HG03342 (cell line): ENCODE measurements around the gene TMEM38A.
"Not testable (repeated sequence)": the region's sequence is repeated elsewhere in the genome, so short reads cannot be mapped to it uniquely, and the experiment has no call there.

Experiments used
- ATAC-seq: cut with Tn5 transposase; IDR thresholded peaks from one replicate; pipeline ENCODE4 v1.9.1; 2021; ENCODE audit warnings: mild to moderate bottlenecking, moderate library complexity; ENCODE audit not compliant: unreplicated experiment

The TMEM38A gene

DNA sequence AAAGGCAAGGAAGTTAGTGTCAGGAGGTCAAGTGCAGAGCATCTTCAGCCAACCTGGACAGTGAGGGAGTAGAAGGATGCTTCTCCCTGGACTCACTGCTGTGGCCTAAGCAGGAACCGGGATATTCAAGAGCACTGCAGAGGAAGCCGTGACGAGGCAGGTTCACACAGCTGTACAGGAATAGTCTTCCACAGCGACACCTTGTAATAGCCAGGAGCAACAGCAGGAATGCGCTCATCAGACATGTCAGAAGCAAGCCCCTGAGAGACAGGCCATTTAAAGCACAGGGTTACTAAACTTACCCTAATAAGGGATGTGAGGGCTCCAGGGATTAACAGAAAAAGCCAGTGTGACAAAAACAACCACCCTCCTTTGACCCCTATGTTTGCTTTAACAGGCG is 29.5 kb upstream of the TMEM38A start:
- ATAC-seq, result no peak

DNA sequence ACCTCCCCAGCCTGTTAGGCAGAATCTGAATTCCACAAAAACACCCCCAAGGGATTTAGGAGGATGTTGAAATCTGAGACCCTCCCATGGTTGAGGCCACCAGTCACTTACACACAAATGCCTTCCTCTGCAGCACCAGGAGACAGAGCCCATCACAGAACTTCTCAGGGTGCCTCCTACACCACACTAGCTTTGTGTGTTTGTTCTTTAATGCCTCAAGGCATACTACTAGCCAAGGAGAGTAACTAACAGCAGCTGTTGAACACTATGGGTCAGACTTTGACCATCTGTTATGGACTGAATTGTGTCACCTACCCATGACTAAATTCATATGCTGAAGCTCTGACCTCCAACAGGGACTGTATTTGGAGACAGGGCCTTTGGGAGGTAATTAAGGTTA is 23.4 kb upstream of the TMEM38A start:
- no peak for ATAC-seq

DNA sequence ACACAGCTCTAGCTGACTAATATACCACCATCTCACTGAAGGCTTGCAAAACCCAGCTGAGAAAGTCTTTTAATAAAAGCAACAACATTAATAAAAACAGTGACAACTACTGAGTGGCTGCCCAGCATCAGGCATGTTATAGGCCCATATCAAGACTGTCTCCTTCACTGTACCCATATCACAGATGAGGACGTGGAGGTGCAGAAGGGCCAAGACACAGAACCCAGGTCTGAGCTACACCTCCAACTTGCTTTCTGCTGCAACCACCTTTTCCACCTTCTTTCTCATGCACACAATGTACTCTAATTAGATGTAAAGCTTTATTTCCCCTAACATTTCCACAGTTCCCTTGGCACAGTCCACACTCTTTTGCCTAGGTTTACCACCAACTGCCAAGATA is 22.3 kb upstream of the TMEM38A start:
- no peak for ATAC-seq

DNA sequence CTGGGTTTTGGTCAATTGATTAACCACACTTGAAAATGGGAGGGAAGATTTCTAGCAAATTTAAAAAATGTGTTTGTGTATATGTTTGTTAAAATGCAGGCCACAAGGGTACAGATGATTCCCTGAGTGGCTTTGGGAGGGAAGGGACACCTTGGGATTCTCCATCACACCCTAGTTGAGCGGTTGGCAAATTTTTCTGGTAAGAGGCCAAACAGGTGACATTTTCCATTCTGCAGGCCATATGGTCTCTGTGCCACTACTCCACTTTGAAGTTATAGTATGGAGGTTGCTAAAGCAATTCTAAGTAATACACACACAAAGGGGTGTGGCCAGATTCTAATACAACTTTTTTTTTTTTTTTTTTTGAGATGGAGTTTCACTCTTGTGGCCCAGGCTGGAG is 20.0 kb upstream of the TMEM38A start:
- ATAC-seq, result no peak

DNA sequence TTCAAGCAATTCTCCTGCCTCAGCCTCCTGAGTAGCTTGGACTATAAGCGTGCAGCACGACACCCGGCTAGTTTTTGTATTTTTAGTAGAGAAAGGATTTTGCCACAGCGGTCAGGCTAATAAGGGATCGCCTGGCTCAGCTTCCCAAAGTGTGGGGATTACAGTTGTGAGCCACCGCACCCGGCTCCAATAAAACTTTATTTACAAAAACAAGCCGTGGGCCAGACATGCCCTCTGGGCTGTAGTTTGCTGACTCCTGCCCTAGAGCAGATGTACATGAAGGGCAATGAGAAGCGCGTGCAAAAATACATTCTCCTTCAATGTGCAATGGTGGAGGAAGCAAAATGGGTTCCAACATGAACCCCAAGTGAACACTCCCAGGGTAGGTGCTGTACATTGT is 19.2 kb upstream of the TMEM38A start:
- ATAC-seq, result no peak

- ATAC-seq, result no peak
Observed at GRCh38 chr19:16645140-16645539, 15.8 kb upstream of the TMEM38A start.

- ATAC-seq, result no peak
Observed at GRCh38 chr19:16649734-16650133, 11.2 kb upstream of the TMEM38A start.

GRCh38 chr19:16650821-16651220 is 10.1 kb upstream of the TMEM38A start:
- no peak for ATAC-seq

DNA sequence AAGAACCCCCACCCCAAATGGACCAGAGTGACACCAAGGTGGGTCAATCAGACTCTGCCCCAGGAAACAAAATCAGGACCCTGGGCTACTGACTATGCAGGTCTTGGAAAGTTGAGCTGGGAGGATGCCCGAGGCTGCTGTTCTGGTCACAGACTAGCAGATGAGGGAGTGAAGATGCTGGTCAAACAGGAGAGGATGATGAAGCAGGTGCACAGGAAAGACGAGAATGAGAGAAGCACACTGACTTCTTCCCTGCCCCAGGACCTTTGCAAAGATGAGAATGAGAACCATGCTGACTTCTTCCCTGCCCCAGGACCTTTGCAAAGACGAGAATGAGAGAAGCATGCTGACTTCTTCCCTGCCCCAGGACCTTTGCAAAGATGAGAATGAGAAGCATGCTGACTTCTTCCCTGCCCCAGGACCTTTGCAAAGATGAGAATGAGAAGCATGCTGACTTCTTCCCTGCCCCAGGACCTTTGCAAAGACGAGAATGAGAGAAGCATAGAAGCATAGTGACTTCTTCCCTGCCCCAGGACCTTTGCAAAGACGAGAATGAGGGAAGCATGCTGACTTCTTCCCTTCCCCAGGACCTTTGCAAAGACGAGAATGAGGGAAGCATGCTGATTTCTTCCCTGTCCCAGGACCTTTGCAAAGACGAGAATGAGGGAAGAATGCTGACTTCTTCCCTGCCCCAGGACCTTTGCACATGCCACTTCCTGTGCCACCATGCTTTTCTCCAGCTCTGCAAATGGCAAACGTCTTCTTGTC is 9.3 kb upstream of the TMEM38A start:
- ATAC-seq, result not testable (repeated sequence)

DNA sequence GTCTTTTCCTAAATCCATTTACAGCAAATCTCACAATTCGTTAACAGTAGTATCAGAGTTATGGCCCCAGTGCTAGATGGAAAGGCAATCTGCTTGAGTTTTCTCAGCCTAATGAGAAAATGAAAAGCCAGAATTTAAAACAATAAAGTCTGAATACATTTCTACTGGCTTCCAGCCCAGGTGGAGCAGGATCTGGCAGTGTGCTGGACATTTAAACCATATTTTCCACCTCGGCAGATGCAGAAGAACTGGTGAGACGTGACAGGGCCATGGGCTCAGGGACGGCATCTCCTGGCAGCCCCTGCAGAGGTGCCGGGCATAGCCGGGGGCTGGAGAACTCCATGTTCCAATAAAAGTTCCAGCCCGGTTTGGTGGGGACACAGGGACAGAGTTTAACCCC is 8.1 kb upstream of the TMEM38A start:
- ATAC-seq, result no peak

GRCh38 chr19:16654140-16654539 is 6.8 kb upstream of the TMEM38A start:
- ATAC-seq, result no peak

DNA sequence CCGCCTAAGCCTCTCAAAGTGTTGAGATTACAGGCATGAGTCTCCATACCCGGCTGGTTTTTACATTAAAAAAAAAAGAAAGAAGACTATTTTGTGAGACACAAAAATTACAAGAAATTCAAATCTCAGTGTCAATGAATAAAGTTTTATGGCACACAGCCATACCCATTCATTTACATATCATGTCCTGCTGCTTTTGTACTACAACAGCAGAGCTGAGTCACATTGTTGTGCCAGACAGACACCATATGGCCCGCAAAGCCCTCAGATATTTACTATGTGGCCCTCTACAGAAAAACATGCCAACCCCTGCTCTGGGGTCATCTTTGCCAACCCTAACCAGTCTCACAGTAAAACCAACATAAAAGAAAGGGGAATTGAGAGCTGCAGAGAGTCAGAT is 6.3 kb upstream of the TMEM38A start:
- no peak for ATAC-seq

- no peak for ATAC-seq
Observed at GRCh38 chr19:16655727-16656126, 5.2 kb upstream of the TMEM38A start.

- ATAC-seq, result no peak
Observed at GRCh38 chr19:16657384-16657783, 3.6 kb upstream of the TMEM38A start.

GRCh38 chr19:16659464-16659831 is 1.5 kb upstream of the TMEM38A start:
- ATAC-seq, result no peak

DNA sequence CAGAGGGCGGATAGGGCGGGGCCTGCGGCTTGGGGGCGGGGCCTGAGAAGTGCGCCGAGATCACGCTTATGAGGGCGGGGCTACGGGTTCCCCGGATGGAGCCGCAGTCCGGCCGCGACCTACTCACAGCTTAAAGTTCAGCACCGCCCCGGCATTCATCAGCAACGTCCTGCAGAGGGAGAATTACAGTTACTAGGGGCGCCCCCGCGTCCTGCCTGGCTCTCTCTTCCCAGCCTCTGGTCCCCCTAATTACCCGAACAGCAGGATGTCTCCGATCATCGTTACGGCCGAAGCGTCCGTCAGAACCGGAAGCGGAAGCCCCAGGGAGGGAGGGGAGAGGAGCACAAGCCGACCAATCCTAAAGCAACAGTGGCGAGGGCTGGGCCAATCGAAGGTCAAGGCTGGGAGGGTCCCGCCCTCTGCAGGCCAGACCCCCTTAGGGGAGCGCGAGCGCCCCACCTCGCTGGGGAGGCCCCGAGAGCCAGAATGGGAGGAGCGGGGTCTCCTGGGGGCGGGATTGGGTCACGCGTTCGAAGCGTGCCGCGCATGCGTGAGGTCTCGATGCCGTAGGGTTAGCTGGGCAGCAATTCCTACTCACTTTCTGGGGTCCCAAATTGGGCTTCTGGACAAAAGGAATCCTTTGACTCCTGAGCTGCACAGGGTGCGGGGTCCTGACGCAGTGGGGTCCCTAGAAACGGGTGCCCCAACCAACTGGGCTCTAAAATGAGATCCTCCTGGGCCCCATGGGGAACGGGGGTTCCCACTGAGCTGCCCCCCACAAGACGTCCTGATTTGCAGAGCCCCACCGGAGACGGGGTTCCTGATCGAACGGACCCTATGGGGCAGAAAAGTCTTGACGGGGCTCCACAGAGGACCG is 869 bp upstream of the TMEM38A start, which contains the start of gene SMIM7:
Gene SMIM7, minus strand, starts transcription at position 313 of the 877 bp plus-strand sequence. Its CDS starts 34 bp downstream, at position 279.
- peak; percentile 85 for ATAC-seq

DNA sequence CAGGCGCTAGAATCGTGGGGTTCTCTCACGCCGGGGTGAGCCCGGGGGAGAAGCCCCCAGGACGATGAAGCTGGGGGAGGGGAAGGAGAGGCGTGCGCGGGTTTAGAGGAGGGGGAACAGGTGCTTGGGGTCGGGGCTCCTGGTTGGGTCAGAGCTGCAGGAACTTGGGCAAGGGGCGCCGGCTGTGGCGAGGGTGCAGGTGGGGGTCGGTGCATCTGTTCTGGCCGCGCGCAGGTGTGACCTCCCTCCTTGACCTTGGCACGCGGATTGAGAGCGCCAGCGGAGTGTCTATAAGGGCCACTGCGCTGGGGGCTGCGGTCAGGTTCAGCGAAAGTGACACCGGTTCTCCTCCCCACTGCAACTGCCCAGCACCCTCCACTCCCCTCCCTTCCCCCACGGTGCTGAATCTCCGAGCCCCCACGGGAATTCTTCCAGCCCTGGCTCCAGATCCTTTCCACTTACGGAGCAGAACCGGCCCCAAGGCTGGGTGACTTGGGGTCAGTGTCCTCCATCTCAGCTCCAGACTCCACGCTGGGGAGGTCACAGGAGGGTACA is 618 bp downstream of the TMEM38A start:
- no peak for ATAC-seq

DNA sequence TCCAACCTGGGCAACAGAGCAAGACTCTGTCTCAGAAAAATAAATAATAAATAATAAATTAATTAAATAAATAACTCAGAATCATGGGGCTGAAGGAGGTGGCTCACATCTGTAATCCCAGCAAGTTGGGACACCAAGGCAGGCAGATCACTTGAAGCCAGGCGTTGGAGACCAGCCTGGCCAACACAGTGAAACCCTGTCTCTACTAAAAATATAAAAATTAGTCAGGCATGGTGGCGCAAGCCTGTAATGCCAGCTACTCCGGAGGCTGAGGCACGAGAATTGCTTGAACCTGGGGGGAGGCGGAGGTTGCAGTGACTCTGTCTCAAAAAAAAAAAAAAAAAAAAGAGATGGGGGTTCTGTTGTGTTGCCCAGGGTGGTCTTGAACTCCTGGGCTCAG is 7.2 kb downstream of the TMEM38A start:
- ATAC-seq, result no peak

- ATAC-seq, result not testable (repeated sequence)
Observed at GRCh38 chr19:16668702-16669101, 7.8 kb downstream of the TMEM38A start.

- ATAC-seq, result no peak
Observed at GRCh38 chr19:16670291-16670690, 9.4 kb downstream of the TMEM38A start.

DNA sequence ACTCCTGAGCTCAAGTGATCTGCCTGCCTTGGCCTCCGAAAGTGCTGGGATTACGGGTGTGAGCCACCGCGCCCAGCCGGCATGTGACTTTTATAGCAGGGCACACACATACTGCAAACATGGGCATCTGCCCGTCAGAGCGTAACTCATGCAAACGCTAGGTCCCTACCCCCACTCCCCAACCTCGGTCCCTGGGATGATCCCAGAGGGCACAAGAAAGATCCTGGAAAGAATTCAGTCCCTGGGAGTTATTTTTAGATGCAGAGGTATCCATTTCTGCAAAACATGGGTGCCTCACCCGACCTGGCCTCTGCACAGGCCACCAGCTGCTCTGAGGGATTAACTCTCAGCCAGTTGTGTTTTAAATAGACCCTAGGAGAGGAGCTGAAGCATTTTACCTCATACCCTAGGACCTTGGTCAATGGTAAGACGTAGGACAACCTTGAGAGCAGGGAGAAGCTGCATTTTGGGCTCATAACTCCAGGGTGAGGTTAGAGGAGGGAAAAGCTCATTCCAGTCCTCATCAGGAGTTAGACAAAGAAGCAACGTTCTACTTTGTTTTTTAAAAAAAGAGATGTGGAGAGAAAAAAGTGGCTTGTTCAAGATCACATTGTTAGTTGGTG is 10.8 kb downstream of the TMEM38A start:
- no peak for ATAC-seq
